ENCODE measurements around the gene CCDC80.
"Not testable (repeated sequence)": the region's sequence is repeated elsewhere in the genome, so short reads cannot be mapped to it uniquely, and the experiment has no call there.

CCDC80 gene

DNA sequence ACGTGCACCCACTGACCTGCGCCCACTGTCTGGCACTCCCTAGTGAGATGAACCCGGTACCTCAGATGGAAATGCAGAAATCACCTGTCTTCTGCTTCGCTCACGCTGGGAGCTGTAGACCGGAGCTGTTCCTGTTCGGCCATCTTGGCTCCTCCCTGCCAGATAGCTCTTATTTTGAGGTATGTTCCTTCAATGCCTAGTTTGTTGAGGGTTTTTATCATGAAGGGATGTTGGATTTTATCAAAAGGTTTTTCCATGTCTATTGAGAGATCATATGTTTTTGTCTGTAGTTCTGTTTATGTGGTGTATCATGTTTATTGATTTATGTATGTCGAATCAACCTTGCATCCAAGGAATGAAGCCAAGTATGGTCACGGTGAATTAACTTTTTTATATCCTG is 24.1 kb upstream of the CCDC80 start:
- not testable (repeated sequence) for DNase-seq

DNA sequence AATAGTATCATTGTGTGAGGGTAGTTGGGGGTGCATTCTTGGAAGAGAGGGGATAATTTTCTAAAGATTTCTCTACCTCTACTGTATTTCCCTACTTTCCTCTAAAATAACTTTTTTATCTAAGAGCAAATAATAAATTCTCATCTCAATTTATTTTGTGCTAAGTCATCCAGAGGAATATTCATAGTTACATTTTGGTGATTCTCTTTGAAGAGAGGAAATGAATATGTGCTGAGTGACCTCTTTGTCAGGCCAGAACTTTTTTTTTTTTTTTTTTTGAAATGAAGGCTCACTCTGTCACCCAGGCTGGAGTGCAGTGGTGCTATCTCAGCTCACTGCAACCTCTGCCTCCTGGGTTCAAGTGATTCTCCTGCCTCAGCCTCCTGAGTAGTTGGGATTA is 15.1 kb upstream of the CCDC80 start:
- no peak for DNase-seq

DNA sequence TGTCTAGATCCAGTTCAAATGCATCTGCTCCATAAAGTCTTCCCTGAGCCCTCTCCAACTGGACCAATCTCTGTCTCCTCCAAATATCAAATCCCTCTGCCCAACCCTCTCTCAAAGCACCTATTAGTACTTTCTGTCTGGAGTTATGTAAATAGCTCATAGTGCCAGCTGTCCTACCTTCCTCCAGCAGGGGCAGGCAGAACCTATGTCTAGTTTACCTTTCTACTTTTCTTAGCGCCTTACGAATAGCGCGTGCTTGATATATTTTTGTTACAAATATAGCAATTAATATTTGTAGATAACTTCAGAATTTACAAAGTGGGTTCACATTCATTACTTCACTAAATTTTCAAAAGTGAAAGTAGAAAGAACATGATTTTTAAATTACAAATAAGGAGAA is 14.0 kb upstream of the CCDC80 start:
- DNase-seq, result no peak

DNA sequence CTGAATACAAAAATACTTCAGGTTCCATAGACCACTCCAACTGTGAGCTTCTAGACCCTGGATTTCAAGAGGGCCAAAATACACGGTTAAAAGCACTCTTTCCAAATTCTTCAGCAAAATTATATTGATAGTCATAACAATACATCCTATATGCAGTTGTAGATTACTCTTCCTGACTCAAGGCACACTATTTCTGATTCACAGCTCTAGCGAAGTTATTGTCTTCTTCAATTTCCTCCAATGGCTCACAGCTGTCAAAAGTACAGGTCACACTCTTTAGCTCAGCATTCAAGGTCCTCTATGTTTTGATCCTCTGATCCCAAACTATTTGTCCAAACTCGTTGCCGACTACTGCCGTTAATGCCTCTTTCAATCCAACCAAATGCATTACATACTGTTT is 13.5 kb upstream of the CCDC80 start:
- no peak for DNase-seq

DNA sequence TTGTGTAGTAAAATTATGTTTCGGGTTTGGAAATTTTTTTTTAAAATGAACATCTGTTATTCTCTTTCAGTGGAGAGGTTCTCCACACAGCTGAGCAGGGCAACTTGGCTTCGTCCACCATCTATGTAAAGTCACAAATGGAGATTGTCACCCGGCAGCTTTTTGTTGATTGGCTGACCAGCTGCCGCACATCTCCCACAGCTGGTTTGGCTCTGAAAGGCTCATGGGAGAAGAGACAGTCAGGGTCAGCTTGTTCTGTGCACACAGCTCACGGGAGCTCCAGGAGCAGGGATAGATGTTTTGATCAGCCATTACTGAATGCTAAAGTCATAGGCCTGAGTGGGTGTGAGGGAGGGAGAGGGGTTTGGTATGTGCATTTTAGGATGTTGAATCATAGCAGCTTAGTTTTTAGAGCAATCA is 12.9 kb upstream of the CCDC80 start:
- DNase-seq, result peak; percentile 94

DNA sequence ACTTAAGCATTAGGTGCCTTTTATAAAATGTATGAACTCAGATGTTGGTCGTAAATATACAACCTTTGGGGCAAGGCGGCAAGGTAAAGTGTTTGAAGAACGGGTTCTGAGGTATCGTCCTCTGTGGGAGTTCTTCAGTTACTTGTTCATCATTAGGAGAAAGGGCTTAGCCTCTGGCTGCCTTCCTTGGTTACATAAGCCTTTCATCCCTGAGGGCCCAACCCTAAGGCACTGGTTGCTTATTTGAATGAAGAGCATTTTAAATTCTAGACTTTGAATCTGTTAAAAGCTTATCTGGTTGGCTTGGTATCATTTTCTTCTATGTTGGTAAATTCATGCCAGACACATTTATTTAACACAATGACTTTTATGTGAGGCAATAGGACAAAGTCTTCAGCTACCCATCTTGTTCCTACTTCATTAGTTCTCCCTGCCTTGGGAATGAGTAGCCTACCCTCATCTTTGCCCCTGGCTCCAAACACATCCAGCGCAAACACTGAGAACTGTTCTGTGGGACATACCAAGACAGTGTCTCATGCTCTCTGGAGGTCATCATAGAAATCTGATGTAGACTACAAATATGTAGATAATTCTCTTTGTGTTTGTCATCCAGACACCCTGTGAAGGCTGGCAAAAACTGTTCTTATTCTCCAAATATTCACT is 12.4 kb upstream of the CCDC80 start:
- DNase-seq, result peak; percentile 99

DNA sequence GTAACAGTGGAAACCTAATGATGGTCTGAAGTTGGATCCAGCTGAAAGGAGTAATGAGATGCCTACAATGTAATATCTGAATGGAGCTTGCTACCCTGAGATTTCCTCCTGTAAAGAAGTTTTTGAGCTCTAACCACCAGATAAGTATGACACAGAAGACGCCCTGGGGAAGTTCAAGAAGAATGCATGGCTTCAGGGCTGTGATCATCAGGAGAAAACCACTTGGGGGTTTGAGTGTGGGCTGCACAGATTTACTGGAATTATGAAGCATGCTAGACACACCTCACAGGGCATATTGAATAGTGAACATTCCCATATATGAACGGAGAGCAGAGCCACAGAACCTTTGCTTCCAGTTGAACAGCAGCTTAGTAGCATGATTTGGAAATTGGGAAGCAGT is 10.6 kb upstream of the CCDC80 start:
- peak; percentile 97 for DNase-seq

DNA sequence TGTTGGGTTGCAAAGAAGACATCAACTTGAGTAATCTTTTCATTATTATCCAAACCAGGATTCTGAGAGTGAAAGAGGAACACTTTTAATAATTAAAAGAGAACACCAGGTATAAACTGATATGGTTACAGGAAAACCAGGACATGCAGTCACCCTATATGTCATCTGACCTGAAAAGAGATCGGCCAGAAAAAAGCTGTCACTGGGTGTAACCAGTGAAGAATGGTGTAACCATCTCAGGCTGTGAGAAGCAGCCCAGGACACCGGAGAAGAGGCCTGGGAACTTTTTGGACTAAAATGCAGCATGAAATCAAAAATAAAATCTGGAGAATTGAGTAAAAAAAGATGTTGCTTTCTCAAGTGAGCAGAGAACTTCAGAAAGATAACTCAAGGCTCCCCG is 10.1 kb upstream of the CCDC80 start:
- no peak for DNase-seq

DNA sequence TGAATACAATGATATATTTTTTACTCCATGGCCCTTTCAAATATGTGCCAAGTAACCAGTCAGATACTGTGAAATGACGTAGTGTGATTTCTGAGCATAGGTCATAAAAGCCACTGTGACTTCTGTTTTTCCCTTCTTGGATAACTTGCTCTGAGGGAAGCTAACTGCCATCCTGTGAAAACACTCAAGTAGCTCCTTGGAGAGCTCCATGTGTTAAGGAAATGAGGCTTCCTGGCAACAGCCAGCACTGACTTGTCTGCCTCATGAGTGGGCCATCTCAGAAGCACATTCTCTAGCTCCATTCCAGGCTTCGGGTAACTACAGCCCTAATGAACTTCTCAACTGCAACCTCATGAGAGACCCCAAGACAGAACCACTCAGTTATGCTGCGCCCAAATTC is 9.5 kb upstream of the CCDC80 start:
- DNase-seq, result peak; percentile 60

DNA sequence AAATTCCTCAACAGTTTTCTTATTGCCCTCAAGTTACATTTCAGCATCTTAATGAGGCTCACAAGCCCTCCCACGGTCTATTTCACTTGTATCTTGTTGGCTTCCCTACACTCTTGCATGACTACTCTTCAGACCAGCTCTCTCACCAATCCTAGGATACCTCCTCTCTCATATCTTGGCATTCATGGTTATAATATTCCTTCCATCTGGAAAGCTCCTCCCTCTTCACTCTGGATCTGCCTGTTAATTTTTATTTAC is 8.5 kb upstream of the CCDC80 start:
- DNase-seq, result peak; percentile 96

DNA sequence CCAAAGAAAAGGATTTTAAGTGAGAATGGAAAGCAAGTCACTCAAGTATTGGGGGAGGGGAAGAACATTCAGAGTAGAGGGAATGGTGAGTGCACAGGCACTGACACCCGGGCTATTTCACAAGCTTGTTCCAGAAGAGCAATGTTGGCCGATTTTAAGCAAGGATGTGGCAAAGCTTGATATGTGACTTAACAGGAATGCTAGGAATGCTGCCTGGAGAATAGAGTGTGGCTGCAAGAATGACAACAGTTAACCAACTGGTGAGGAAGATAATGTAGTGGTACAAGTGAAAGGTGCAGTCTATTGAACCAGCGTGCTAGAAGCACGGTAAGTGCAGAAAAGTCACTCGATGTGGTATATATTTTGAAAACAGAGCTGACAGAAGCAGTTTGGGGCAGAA is 6.2 kb upstream of the CCDC80 start:
- peak; percentile 96 for DNase-seq

DNA sequence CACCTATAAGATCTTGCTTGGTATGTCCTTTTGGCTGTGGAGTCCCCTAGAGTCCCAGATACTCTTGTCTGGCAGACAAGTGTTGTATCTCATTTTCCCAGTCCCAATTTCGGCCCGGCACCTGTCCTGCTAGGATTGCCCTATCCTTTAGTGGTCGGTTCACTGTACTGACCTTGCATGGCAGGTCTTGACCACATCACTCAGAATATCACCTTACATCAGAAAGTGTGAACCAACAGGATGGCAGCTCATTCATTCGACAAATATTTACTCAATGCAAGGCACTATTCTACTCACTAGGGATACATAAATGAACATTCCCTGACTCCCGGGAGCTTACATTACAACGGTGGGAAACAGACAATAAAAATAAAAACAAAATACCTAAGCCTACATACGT is 5.7 kb upstream of the CCDC80 start:
- DNase-seq, result no peak

DNA sequence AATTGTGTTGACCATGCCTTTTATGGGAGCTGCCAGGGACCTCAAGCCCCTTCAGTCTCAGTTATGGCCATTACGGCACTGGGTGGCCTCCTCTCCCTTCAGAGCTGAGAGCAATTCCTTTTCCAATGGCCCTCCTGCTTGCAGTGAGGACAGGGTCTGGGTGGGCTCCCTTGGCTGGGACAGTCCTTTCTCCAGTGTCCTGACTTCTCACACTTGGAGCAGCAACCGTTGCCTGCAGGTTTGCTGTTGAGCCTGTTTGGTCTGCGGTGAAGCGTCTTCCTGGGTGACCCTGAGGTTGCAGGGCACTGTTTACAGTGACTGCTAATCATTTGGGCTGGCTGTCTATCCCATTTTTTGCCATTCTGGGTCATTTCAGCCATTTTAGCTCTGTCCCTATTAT is 3.5 kb upstream of the CCDC80 start:
- DNase-seq, result no peak

DNA sequence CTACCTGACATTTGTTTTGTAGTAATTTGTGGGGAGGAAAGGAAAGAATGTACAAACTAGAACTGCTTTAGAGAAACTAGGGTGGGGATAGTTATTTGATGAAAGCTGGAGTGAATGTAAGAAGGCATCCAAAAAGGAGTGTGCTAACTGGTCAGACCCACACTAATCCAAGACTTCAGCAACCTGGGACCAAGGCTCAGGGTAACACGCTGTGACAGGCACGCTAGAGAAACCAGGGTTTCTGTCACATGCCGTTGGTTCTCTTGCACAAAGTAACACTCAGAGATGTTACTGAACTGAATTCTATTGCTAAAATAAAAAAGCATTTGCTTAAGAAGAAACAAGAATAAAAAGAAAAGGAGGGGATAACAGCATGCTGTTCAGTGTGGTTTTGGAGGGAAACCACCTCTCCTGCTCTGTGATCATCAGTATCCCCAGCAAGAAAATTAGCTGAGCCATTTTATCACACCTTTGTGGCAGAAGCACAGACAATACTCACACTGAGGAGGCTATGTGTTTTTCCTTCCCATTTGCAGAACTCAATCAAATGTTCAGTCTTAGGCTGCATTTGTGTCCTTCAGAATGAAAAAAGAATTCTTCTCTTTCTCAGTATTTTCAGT is 2.8 kb upstream of the CCDC80 start:
- DNase-seq, result no peak

DNA sequence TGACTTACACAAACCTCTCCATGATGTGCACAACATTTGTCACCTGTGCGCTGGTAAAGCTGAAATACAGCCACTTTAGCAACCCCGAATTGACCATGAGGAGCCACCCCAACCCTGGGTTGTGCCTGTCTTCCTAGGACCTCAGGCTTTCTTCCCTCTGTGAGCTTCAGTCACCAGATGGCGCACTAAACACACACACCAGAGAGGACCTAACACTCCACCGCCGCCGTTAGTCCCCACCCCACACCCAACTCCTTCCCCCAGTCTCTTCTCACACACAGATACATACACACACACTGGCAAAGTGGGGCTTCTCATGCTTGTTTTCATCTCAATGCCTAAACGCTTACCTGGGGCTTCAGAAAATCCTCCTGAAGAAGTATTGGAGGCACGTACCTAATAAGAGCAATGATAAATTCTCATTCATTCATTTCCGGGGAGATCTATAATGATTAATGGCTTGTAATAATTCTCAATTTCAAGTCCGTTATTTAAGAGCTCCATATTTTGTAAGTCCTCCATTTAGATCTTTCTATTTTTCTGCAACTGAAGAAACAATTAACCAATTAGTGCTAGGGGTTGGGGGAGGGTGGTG is 2.1 kb upstream of the CCDC80 start:
- peak; percentile 94 for DNase-seq

DNA sequence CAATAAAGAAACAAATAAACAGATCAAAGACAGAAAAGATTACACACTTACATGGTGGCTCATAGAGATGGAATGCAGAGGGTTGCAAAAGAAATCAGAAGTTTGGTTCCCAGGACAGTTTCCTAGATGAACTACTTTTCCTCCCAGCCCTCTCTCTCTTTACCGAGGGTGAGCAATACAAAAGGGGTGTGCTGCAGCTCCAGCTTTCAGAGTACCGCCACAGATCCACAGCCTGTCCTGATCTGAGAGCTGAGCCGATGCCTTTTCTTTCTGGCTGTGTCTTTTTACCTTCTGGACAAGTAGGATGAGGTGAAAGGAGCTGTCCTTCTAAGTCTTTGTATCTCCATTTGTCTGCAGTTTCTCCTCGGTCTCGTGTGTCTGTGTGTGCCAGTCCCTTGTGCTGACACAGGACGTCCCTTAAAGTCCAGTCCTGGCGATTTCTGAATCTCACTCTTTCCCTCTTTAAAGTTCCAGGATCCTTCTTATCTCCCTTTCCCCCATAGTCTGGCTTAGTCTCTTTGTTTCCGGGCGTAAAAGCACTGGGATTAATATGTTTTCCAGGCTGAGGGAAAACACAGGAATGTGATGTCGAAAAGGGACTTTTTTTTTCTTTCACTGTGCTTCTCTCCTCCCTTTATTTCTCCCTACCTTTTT is 540 bp downstream of the CCDC80 start:
- peak; percentile 84 for DNase-seq

DNA sequence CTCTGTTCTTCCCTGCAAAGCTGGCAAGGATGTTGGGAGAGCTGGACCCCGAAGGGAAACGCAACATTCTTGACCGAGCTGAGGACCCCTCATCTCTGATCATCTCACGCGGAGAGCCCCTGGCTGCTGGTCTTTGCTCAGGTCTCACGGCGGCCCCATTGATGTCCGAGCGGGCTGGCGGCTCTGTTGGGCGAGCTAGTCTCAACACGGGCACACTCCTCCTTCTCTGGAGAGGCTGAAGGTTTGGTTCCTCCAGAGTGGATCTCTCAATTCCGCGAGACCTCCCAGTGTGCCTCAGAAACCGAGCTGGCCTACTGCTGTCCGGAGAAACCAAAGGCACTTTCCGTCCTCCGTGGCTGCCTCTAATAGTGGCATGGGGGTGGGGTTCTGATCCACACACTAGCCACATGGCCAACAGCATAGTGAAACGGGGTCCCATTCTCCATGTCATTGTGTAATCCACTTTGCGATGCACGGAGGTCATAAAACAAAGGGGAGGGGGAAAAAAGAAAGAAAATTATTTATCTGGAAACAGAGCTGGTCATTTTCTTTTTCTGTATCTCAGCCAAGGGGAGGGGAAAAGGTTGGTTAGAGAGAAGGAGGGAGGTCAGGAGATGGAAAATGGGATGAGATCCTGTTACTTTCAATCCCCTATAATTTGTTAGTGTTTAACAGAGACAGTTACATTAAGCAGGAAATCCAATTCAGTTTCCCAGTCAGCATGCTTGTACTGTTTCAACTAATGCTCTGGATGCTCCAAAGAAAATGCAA is 1.3 kb downstream of the CCDC80 start:
- peak; percentile 40 for DNase-seq

DNA sequence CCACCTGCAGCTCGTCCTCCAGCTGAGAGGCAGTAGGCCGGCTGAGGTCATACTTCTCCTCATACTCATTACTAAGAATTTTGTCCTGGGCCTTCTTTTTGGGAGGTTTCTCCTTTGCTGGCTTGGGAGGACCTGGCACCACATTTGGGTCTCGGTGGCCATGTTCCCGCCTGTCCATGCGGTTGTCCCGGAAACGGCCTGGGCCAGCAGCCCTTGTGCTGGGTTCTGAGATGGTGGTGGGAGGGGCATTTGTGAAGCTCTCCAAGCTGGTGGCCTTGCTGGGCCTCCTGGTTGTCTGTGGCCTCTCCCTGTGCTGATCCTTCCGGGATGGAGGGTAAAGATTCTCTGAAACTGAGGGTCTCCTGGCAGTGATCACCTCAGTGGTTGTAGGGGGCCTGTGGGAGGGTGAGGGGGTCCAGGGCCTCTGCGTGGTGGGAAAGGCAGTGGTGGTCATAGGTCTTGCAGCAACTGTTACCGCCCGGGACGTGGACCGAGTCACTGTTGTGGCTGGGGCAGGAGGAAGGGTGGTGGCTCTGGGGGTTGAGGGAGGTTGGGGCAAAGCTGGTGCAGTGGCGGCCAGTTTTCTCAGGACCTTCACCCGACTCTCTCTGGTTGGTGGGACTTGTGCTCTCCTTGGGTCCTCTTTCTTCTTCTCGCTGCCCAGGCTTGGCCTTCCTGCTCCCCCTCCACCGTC is 2.5 kb downstream of the CCDC80 start:
- DNase-seq, result no peak

DNA sequence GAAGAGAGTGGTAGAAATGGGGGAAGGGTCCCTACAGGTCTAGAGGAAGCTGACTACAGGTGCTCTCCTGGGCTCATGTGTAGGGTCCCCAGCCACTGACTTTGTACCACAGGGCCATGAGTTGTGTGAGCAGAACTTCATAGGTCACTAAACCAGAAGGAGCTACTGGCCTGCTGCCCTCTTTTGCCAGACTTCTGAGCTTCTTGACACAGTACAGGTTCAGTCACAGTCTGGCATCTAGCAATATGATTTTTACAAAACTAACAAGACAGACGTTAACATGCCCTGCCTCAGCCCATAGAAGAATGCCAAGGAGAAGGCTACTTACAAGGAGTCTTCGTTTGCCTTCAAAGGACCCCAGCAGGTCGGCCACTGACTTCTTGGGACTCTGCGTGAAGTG is 3.2 kb downstream of the CCDC80 start:
- DNase-seq, result no peak

DNA sequence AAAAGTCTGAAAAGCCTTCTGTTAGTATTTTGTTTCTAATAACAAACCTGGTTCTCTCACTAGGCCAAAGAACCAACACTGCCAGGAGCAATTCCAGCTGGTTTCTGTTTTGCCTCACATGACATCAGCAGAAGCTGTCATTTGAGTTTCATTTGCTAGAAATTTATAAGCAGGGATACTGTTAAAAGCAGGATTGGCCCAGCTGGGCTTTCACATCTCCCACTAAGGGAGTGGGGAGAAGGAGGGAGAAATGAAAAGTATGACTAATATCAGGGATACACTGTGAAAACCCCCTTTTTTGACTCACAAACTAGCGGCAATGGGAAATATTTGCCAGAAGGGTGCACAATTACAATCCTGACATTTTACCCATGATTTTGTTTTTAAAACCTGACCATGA is 5.3 kb downstream of the CCDC80 start:
- peak; percentile 85 for DNase-seq

DNA sequence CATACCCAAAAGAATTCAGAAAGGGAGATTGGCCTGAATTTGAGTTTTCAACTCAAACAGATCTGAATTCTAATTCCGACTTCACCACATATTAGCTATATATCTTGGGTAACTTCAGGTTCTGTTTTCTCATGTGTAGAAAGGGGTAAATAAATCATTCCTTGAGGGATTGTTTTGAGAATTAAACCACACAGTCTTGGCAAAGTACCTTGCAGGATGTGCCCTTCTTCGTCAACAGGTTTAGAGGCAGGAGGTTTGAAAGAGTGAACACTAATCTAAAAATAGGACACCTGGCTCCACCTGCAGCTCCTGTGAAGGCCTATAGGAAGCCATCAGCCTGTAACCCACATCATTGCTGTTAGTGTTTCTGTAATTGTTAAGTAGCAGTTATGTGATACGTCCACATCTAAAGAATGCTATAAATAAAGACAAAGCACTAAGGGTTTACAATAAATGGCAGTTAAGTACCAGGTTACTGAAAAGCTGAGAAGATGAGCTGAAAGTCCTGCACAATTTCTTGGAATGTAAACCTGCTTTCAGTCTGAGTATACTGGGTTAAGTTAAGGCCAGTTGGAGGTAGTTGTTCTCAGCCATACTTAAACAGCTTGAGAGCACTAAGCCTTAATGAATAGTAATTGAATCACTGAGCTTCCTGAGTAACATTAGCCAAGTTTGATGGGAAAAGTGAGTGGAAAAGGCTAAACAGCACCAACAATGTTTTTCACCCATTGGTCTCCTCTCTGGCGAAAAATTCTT is 6.0 kb downstream of the CCDC80 start:
- no peak for DNase-seq

DNA sequence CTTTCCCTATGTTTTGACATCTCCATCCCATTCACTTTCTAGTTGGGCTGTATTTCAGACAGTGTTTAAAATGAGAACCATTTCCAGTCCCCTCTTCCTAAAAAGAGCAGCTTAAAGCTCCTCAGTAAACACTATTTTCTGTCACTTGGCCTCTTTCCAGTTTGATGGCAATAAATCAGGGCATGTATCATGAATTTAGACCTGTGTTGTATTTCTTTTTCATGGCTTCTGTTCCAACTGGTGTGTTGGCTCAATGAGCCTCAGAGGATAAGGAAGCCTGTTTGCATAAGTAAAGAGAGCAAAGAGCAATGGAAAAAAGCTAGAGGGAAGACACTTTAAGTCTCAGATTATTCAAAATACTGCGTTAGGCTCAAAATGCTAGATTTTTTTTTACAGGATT is 7.2 kb downstream of the CCDC80 start:
- DNase-seq, result peak; percentile 43

Measured in fibroblast of skin of right quadriceps (primary cell).